ENCODE data around the gene FBXO36.

DNA sequence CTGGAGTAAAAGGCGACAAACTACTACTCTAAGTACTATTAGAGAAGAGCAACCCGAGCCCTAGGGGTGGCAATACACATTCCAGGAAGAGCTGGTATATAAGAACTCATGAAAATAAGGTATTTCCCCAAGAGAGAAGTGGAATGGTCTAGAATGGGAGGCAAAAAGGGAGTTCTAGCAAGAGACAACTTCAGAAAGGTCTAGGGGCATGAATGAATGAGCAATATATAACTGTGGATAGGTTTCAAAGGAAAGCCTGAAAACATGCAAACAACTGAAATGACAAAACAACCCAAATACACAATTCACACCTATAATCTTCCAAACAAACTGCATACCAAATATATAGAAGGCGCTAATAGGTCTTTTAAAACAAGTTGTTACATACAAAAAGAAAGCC, 22.7 kb upstream of the FBXO36 start:
- TF ChIP-seq POLR2A (IDR thresholded peaks at IDR 0.05; ENCODE audit: low read depth, low read length) (no peak), SMC3 (IDR thresholded peaks at IDR 0.05; ENCODE audit: low read depth, low read length) (no peak), RFX5 (IDR thresholded peaks at IDR 0.05; ENCODE audit: low read depth, low read length) (no peak), FOS (IDR thresholded peaks at IDR 0.05; ENCODE audit: low read depth, low read length) (no peak), CEBPB (IDR thresholded peaks at IDR 0.05; ENCODE audit: low read depth, low read length) (no peak), MAZ (IDR thresholded peaks at IDR 0.05; ENCODE audit: borderline replicate concordance, low read depth, low read length) (no peak), MAFK (IDR thresholded peaks at IDR 0.05; ENCODE audit: low read depth, low read length) (no peak), RCOR1 (IDR thresholded peaks at IDR 0.05; ENCODE audit: insufficient replicate concordance, low read length) (no peak), MXI1 (IDR thresholded peaks at IDR 0.05; ENCODE audit: borderline replicate concordance, low read depth, low read length) (no peak)
- TF ChIP-seq, protein P1, sequence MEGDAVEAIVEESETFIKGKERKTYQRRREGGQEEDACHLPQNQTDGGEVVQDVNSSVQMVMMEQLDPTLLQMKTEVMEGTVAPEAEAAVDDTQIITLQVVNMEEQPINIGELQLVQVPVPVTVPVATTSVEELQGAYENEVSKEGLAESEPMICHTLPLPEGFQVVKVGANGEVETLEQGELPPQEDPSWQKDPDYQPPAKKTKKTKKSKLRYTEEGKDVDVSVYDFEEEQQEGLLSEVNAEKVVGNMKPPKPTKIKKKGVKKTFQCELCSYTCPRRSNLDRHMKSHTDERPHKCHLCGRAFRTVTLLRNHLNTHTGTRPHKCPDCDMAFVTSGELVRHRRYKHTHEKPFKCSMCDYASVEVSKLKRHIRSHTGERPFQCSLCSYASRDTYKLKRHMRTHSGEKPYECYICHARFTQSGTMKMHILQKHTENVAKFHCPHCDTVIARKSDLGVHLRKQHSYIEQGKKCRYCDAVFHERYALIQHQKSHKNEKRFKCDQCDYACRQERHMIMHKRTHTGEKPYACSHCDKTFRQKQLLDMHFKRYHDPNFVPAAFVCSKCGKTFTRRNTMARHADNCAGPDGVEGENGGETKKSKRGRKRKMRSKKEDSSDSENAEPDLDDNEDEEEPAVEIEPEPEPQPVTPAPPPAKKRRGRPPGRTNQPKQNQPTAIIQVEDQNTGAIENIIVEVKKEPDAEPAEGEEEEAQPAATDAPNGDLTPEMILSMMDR (conservative IDR thresholded peaks at IDR 0.05; ENCODE audit: low read depth, low read length) = no peak

Data from IMR-90 (cell line).